Measurements from ENCODE around the gene AP1S3.
"Not testable (repeated sequence)": the region's sequence is repeated elsewhere in the genome, so short reads cannot be mapped to it uniquely, and the experiment has no call there.

The AP1S3 gene

GRCh38 chr2:223852281-223852795 lies 15.0 kb upstream of the AP1S3 start:
- DNase-seq, result no peak

- DNase-seq, result no peak
These were observed 10.0 kb upstream of the AP1S3 start for GRCh38 chr2:223847410-223847809.

DNA sequence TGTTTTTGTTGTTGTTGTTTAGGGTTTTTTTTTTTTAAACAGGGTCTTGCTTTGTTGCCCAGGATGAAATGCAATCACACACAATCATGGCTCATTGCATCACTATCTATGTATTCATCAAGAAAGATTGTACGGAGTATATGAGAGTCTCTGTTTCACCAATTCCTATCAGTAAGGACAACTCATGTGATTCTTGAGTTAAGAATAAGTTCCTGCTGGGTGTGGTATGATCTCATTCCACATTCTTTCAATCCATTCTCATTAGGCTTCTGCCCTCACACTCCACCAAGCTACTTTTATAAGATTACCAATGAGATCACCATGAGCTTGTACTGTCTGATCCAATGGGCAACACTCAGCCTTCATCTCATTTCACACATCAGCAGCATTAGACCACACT lies 9.1 kb upstream of the AP1S3 start:
- DNase-seq, result no peak

DNA sequence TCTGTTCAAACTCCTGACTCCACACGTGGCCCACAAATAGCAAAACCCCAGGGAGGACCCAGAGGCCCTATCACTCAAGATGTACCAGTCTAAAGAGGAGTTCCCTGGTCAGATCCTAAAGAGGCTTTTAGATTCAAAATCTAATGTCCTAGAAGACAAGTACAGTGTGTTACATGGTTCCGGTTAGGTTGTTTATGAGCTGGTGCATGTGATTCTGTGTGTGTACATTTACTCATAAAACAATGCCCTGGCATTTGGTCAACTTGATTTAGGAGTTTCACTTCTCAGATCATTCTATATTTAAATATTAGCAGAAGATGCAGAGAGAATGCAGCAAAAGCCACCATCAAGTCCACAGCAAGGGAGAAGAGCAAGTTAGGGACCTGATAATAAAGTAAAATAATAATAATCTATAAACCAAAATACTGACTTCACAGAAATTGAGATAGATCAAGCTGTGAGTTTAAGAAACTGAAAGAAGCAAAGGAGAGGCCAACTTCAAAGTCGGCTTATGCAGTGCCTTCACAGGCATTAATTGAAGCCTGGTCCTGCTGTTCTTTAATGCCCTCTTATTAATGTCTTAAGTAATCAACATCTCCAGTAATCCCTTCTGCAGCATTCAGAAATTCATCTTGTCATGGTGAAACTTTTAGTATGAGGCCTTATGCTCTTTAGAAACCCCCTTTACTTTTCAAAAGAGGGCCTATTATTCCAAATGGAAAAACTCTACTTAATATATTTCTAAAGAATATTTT lies 4.2 kb upstream of the AP1S3 start:
- DNase-seq, result no peak

- DNase-seq, result no peak
These were observed 1.5 kb downstream of the AP1S3 start for GRCh38 chr2:223835701-223836532.

DNA sequence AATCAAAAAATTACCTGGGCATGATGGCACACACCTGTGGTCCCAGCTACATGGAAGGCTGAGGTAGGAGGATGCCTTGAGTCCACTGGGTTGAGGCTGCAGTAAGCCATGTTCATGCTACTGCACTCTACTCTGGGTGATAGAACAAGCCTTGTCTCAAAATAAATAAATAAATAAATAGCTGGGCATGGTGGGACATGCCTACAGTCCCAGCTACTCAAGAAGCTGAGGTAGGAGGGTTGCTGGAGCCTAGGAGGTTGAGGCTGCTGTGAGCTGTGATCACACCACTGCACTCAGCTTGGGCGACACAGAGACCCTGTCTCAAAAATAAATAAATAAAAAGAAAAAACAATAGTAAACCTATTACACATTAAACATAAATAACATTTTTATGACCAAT lies 3.0 kb downstream of the AP1S3 start:
- no peak for DNase-seq

DNA sequence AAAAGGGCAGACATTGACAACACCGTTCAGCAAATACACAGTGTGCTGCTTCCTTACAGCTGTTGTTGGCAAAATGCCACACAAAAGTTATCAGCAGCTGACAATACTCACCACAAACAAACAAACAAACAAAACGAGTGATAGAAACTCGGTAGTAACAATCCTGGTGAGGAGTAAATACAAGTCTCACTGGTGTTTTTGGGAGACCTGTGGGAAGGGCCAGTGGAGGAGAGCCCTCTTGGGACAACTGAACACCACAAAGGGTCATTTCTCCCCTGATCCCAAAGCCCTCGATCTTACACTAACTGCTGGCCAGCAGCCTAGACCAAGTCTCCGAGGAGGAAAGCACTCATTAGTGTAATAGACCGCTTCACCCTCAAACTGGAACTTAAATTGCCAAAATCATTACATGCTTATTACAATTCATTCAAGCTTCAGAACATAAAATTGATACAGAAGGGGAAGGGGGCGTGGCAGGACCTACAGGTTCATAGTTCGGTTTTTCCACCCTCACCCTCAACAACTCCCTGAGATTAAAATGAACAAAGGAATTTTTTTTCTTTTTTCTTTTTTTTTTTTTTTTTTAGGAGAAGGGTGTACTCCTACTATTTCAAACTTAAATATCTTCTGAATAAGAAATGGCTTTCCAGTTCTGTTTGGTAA lies 5.0 kb downstream of the AP1S3 start:
- no peak for DNase-seq

GRCh38 chr2:223829128-223829527 lies 8.3 kb downstream of the AP1S3 start:
- DNase-seq, result no peak

DNA sequence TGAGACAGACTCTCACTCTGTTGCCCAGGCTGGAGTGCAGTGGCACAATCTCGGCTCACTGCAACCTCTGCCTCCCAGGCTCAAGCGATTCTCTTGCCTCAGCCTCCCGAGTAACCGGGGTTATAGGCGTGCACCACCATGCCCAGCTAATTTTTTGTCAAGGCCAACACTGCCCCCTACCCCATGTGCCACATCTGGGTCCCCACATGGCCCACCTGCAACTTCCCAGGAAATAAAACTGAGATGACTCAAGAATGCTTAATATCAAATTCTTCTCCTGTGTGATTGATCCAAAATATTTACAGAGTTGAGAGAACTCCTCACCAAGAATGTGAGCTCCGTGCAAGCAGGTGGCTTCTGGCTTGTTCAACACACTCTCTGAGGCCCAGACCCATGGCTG lies 9.1 kb downstream of the AP1S3 start:
- no peak for DNase-seq

DNA sequence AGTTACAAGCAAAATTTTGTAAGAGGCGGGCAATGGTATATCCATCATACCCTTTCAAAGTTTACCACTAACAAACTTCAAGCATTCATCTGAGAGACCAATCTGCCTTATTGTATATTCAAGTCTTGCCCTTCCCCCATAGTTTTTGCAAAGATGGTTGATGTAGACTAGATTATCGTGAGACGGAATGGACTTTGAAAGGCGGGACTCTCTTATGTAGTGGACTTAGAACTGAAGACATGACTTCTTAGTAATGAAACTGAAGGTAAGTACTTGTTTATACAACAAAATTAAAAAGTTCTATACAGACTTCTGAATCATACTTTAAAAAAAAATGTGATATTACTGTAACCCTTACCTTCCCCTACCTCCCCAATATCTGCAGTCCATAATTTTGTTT lies 10.4 kb downstream of the AP1S3 start:
- DNase-seq, result no peak

GRCh38 chr2:223824301-223824700 lies 13.1 kb downstream of the AP1S3 start:
- DNase-seq, result no peak

- DNase-seq, result no peak
These were observed 14.6 kb downstream of the AP1S3 start for GRCh38 chr2:223822818-223823217.

GRCh38 chr2:223820549-223820948 lies 16.8 kb downstream of the AP1S3 start:
- DNase-seq, result no peak

GRCh38 chr2:223819891-223820290 lies 17.5 kb downstream of the AP1S3 start:
- DNase-seq, result no peak

GRCh38 chr2:223815884-223816570 lies 21.4 kb downstream of the AP1S3 start:
- no peak for DNase-seq

- no peak for DNase-seq
These were observed 22.0 kb downstream of the AP1S3 start for GRCh38 chr2:223815186-223815883.

DNA sequence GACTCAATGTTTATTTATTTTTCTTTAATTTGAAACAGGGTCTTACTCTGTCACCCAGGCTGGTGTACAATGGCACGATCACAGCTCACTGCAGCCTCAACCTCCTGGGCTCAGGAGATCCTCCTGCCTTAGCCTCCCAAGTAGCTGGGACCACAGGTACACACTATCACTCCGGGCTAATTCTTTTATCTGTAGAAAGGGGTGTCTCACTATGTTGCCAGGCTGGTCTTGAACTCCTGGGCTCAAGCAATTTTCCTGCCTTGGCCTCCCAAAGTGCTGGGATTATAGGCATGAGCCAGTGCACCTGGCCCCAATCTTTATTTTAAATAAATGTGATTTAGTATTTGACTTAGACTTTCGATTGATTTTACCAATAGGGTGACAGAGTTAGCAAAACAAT lies 22.6 kb downstream of the AP1S3 start:
- not testable (repeated sequence) for DNase-seq

- no peak for DNase-seq
These were observed 24.1 kb downstream of the AP1S3 start for GRCh38 chr2:223813329-223813728.

GRCh38 chr2:223811757-223812156 lies 25.6 kb downstream of the AP1S3 start:
- no peak for DNase-seq

- DNase-seq, result no peak
These were observed 32.4 kb downstream of the AP1S3 start for GRCh38 chr2:223805008-223805407.

- no peak for DNase-seq
These were observed 35.6 kb downstream of the AP1S3 start for GRCh38 chr2:223801736-223802135.

- no peak for DNase-seq
These were observed 36.5 kb downstream of the AP1S3 start for GRCh38 chr2:223800908-223801307.

All from GF-D8 (cell line).